IPS DF 6.9 (cell line): ENCODE results near the gene KCNQ4.

Experiments
- DNase-seq: peaks from one replicate; pipeline ENCODE4 v3.0.0-alpha.2; 2013; ENCODE audit warnings: low read depth, low spot score
- H3K27ac ChIP-seq: one replicate; pipeline ENCODE4 v1.5.1; 2013; ENCODE audit warnings: low read length, control low read depth
- H3K27me3 ChIP-seq: 2 replicates; pipeline ENCODE4 v1.6.1; 2013; ENCODE audit warnings: mild to moderate bottlenecking, low read length; ENCODE audit not compliant: control insufficient read depth, insufficient read depth
- H3K36me3 ChIP-seq: 2 replicates; pipeline ENCODE4 v1.6.1; 2013; ENCODE audit warnings: low read length; ENCODE audit not compliant: control insufficient read depth, insufficient read depth
- H3K4me1 ChIP-seq: 2 replicates; pipeline ENCODE4 v1.6.1; 2013; ENCODE audit warnings: low read length; ENCODE audit not compliant: control insufficient read depth, insufficient read depth
- H3K4me3 ChIP-seq: 2 replicates; pipeline ENCODE4 v1.5.1; 2013; ENCODE audit warnings: mild to moderate bottlenecking, low read length
- H3K9me3 ChIP-seq: 2 replicates; pipeline ENCODE4 v1.6.1; 2013; ENCODE audit warnings: low read length, inconsistent platforms; ENCODE audit not compliant: control insufficient read depth, insufficient read depth
- WGBS: extraction: QIAGEN DNeasy Blood & Tissue Kit; methylation state at CpG from one replicate; pipeline ENCODE4 v1.1.7; 2013; ENCODE audit warnings: mixed read lengths, missing lambda C conversion rate; ENCODE audit not compliant: insufficient read length, insufficient coverage; 5-methylcytosine and 5-hydroxymethylcytosine counted together

KCNQ4 gene

DNA sequence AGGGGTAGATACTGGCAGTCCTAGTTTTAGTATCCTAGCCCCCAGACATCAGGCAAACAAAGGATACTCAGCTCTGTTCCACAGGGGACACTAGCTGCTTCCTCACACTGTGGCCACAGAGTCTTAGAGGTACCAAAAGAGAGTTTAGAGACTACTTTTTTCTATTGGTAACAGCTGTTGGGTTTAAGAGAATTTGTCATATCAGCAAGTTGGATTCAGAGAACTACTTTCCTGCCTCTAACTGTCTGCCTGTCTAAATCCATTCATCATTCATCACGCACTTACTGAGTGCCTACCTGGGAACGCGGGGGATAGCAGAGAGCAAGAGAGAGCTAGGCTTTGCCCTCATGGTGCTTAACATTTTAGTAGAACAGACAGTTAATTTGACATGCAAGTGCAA lies 27.1 kb upstream of the KCNQ4 start:
- H3K4me1 ChIP-seq: no peaks in the 10 kb centered on the region
- peaks cover 30% of the 10 kb centered on the region for H3K36me3 ChIP-seq
- H3K27me3 ChIP-seq: no peaks in the 10 kb centered on the region
- H3K27ac ChIP-seq: no peak overlapping the region
- no peak for DNase-seq
- no peak overlapping the region for H3K4me3 ChIP-seq
- no CpG with 5 or more reads among the region's 3 CpGs for WGBS
- no peaks in the 10 kb centered on the region for H3K9me3 ChIP-seq

DNA sequence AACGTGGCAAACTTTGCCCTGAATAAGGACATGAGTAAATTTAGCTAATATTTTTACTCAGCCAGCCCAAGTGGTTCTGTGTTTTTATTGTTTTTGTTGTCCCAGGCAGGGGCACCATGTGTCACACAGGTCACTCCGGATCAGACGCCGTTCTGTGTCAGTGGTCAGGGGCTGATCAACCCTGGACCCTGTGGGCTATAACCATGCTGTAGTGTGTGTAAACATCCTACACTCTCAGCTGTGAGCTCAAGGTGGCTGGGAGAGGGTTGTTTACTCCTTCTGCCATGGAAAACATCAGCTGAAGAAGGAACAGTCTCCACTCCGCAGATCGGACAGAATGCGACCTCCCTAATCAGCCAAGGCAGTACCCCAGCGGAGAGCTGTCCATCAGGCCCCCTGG lies 26.5 kb upstream of the KCNQ4 start:
- no CpG with 5 or more reads among the region's 8 CpGs for WGBS
- H3K4me1 ChIP-seq: no peaks in the 10 kb centered on the region

DNA sequence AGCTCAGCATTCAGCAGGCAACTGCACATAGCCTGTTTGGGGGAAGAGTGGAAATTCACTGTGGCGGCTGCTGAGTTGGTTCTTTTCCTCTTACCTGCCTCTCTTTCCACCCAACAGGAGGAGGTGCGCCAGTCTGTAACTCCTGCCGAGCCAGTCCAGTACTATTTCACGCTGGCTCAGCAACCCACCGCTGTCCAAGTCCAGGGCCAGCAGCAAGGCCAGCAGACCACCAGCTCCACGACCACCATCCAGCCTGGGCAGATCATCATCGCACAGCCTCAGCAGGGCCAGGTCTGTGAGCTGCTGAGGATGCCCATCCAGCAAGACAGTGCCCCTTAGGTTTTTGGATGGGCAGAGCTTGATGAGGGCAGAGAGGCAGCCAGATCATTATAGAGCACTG lies 25.6 kb upstream of the KCNQ4 start:
- Histone ChIP-seq H3K4me1 (no peaks in the 10 kb centered on the region), H3K27me3 (no peaks in the 10 kb centered on the region), H3K36me3 (peaks cover 30% of the 10 kb centered on the region), H3K4me3 (no peak overlapping the region), H3K9me3 (no peaks in the 10 kb centered on the region), H3K27ac (no peak overlapping the region)
- WGBS: no CpG with 5 or more reads among the region's 7 CpGs
- no peak for DNase-seq

More for the DNA sequence above, 26.5 kb upstream of the KCNQ4 start:
- Histone ChIP-seq H3K27me3 (no peaks in the 10 kb centered on the region), H3K4me3 (no peak overlapping the region), H3K27ac (no peak overlapping the region), H3K9me3 (no peaks in the 10 kb centered on the region), H3K36me3 (peaks cover 30% of the 10 kb centered on the region)
- DNase-seq: no peak

DNA sequence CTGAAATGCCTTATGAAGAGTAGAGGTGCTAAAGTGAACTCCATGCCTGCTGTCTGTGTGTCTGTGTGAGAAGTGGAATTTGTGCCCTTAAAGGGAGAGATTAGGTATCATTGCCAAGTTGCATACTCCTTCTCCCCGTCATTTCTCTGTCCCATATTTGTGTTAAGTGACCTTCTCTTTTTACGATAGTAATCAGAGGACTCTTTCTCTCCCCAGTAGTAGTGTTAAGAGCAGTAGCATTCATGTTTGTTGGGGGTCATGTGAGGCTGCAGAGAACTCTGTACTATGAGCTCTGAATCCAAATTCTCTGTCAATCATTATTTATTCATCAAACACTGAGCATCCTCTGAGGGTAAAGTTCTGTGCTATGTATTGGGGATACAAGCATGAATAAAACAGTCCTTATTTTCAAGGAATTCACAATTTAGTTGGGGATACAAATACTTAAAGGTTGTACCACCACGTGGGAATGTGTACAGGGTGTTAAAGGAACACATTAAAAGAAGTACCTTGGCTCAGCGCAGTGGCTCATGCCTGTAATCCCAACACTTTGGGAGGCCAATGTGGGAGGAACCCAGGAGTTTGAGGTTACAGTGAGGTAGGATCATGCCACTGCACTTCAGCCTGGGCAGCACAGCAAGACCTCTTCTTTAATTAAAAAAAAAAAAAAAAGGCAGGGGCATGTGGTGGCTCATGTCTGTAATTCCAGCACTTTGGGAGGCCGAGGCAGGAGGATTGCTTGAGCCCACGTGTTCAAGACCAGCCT lies 24.8 kb upstream of the KCNQ4 start:
- Histone ChIP-seq H3K9me3 (no peaks in the 10 kb centered on the region), H3K27ac (no peak overlapping the region), H3K4me1 (no peaks in the 10 kb centered on the region), H3K36me3 (peaks cover 30% of the 10 kb centered on the region), H3K27me3 (no peaks in the 10 kb centered on the region), H3K4me3 (no peak overlapping the region)
- WGBS: no CpG with 5 or more reads among the region's 6 CpGs
- DNase-seq: no peak

DNA sequence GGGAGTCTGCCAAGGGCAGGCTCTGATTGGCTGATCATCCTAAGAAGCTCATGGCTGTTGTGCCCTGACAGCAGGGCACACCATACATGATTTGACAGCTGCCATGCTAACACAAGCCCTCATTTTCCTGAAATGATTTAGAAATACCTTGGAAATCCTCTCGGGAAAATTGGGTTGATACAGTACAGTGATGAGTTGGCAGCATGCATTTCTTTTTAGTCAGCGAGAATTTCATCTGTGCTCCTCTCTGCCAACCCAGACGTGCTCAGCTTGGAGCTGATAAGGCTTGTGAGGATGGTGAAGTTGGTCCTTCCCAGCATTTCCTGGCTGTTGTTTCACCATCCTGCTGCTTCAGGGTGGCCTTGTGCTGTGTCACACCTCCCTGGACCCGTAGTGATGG lies 22.6 kb upstream of the KCNQ4 start:
- peaks cover 21% of the 10 kb centered on the region for H3K36me3 ChIP-seq
- no peaks in the 10 kb centered on the region for H3K27me3 ChIP-seq
- DNase-seq: no peak
- H3K27ac ChIP-seq: no peak overlapping the region
- no peak overlapping the region for H3K4me3 ChIP-seq
- H3K9me3 ChIP-seq: no peaks in the 10 kb centered on the region
- WGBS: no CpG with 5 or more reads among the region's 4 CpGs
- no peaks in the 10 kb centered on the region for H3K4me1 ChIP-seq

DNA sequence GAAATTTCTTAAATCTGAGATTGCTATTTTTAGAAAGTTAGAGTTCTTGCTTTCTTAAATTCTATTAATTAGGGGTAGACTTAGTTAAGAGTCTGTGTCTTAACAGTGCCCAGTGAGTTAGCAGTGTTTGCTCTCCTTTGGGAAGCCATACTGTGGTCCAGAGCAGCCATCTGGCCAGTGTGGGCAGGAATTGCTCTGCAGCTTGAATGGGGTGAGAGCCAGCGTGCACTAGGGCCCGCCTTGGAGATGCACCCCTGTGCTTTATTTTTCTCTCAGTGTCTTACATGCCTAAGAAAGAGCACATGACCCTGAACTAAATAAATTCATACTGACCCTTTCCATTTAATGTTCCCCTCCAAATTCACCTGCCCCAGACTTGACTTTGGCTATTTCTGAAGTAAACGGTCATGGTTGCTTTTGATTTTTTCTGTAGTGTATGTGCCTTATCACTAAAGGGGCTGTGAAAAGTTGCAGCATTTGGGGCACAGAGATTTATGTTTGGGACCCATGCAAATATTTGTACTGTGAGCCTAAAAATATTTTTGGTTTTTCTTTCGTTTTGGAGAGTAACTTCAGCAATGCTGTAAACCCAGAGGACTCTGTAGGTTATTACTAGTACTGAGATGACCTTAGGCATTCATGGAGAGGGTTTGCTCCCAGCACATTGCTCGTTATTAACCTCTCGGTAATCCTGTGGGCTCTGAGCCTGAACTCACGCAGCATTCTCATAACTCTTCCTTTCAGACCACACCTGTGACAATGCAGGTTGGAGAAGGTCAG lies 21.3 kb upstream of the KCNQ4 start:
- peaks cover 26% of the 10 kb centered on the region for H3K36me3 ChIP-seq
- WGBS: no CpG with 5 or more reads among the region's 7 CpGs
- no peak overlapping the region for H3K27ac ChIP-seq
- no peaks in the 10 kb centered on the region for H3K4me1 ChIP-seq
- H3K27me3 ChIP-seq: no peaks in the 10 kb centered on the region
- no peaks in the 10 kb centered on the region for H3K9me3 ChIP-seq
- no peak overlapping the region for H3K4me3 ChIP-seq
- no peak for DNase-seq

DNA sequence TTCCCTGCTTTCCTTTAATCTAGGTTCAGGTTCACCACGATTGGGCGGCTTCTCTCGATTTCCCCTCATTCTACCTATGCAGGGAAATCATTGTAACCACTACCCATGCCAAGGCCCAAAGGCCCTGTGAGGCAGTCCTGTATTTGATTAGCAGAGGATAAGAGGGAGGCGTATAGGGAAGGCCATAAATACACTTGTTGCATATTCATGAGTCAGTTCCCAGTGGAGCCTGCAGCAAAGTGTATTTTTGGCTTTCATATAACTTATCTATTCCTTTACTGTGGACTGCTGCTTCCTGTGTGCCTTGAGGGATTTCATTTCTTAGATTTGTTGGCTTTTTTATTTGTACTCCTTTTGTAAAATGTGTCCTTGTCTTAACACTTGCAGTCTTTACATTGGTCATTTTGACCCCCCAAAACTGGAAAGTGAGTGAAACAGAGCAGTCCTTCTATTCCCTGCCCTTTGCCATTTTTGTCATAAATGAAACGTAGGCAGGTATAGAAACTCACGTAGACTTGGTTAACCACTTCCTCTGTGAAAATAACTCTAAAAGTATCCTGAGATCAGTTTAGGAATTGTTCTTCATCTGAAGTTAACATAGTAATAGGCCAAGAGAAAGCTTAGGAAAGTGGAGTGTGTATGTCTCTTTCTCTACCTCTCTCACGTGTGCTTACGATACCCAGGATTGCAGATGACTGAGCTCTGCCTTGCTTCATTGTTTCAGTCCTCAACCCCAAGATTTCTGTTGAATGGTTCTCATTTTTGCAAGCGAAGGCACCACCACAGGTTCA lies 19.6 kb upstream of the KCNQ4 start:
- Histone ChIP-seq H3K27ac (no peak overlapping the region), H3K4me1 (no peaks in the 10 kb centered on the region), H3K9me3 (no peaks in the 10 kb centered on the region), H3K27me3 (no peaks in the 10 kb centered on the region), H3K4me3 (no peak overlapping the region), H3K36me3 (peaks cover 18% of the 10 kb centered on the region)
- no peak for DNase-seq
- WGBS: no CpG with 5 or more reads among the region's 9 CpGs

DNA sequence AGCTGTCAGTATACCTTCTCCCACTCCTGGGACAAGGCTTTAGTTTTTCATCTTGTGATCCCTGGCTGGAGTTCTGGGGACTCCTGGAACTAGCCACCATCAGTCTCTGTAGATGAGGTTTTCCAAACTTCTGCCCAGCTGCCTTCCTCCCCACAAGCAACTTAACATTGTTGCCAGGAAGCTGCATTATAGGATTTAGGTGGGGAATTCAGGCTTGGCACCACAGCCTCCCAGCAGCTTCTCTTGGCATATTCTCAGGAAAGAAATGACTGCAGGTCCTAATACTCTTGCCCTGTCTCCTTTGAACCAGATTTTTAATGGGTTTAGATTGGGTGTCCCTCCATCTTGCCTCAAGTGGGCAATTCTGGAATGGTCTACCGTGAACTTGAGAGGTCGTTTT lies 18.6 kb upstream of the KCNQ4 start:
- WGBS: no CpG with 5 or more reads among the region's 2 CpGs
- Histone ChIP-seq H3K4me1 (no peaks in the 10 kb centered on the region), H3K36me3 (peaks cover 18% of the 10 kb centered on the region; the same call in 1 of the 2 replicates), H3K4me3 (no peak overlapping the region), H3K9me3 (no peaks in the 10 kb centered on the region), H3K27ac (no peak overlapping the region), H3K27me3 (no peaks in the 10 kb centered on the region)
- DNase-seq: no peak

DNA sequence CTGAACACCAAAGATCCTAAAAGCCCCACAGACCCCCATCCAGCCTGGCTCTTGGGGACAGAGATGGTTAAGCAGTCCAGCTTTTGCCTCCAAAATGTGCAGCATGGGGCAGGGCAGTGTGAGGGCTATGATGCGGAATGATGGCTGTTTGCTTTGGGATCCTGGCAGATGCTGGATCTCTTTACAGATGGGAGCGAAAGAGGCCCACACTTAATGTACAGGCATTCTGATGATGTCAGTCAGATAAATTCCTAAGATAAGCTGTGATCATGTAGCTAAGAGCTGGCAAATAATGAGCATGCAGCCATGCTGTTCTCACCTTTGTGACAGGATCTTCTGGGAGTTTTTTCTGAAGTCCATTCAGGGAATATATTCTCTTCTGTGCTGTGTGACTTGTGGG lies 17.6 kb upstream of the KCNQ4 start:
- peaks cover 18% of the 10 kb centered on the region; the same call in 1 of the 2 replicates for H3K36me3 ChIP-seq
- H3K27me3 ChIP-seq: no peaks in the 10 kb centered on the region
- no peak overlapping the region for H3K27ac ChIP-seq
- no peaks in the 10 kb centered on the region for H3K9me3 ChIP-seq
- no peak overlapping the region for H3K4me3 ChIP-seq
- no peaks in the 10 kb centered on the region for H3K4me1 ChIP-seq
- no CpG with 5 or more reads among the region's 2 CpGs for WGBS
- DNase-seq: no peak

DNA sequence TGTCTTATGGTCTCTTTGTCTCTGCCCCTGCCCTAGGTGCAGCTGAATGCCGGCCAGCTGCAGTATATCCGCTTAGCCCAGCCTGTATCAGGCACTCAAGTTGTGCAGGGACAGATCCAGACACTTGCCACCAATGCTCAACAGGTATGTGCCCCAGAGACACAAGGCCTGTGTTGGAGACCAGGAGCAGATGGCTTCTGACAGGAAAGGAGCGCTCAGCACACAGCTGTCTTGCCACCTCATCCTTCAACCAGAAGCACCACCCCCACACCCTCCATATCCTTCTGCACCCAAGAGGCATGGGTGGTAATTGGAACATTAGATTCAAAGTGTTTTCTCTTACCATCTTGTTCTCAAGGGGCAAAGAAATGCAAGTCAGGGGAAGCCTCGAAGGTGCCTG lies 17.0 kb upstream of the KCNQ4 start:
- no CpG with 5 or more reads among the region's 4 CpGs for WGBS
- Histone ChIP-seq H3K36me3 (peaks cover 18% of the 10 kb centered on the region; the same call in 1 of the 2 replicates), H3K9me3 (no peaks in the 10 kb centered on the region), H3K27ac (no peak overlapping the region), H3K4me1 (no peaks in the 10 kb centered on the region), H3K27me3 (no peaks in the 10 kb centered on the region), H3K4me3 (no peak overlapping the region)
- no peak for DNase-seq
